Neural progenitor cell (in vitro differentiated cells): ENCODE measurements around the gene ZSCAN2. TPM values are rescaled to one million over a fixed set of nuclear protein-coding genes. Genes with fewer than 3 reads are reported as not detected.
"Not testable (repeated sequence)": the region's sequence is repeated elsewhere in the genome, so short reads cannot be mapped to it uniquely, and the experiment has no call there.

Experiments
- DNase-seq: peaks from one replicate; pipeline ENCODE4 v3.0.0-alpha.2; 2016; ENCODE audit warnings: low spot score
- H2AFZ ChIP-seq: fragments of 200-600 bp; sonication (generic); replicated peaks from 2 replicates; pipeline ENCODE4 v1.6.1; 2016; ENCODE audit warnings: antibody characterized with exemption
- H3F3A ChIP-seq: fragments of 200-600 bp; sonication (generic); 2 replicates; pipeline ENCODE4 v1.6.1; 2016; ENCODE audit warnings: antibody characterized with exemption, low read depth
- H3K27ac ChIP-seq: fragments of 200-600 bp; sonication (generic); 2 replicates; pipeline ENCODE4 v1.5.1; 2016; ENCODE audit warnings: mild to moderate bottlenecking
- H3K27me3 ChIP-seq: fragments of 200-600 bp; sonication (generic); 2 replicates; pipeline ENCODE4 v1.6.1; 2016; ENCODE audit warnings: mild to moderate bottlenecking, moderate library complexity
- H3K36me3 ChIP-seq: fragments of 200-600 bp; sonication (generic); 2 replicates; pipeline ENCODE4 v1.5.1; 2016
- H3K4me1 ChIP-seq: fragments of 200-600 bp; sonication (generic); 2 replicates; pipeline ENCODE4 v1.6.1; 2016; ENCODE audit warnings: mixed run types
- H3K4me2 ChIP-seq: fragments of 200-600 bp; sonication (generic); 2 replicates; pipeline ENCODE4 v1.6.1; 2016
- H3K4me3 ChIP-seq: fragments of 200-600 bp; sonication (generic); 2 replicates; pipeline ENCODE4 v1.5.1; 2016
- H3K79me2 ChIP-seq: fragments of 200-600 bp; sonication (generic); 2 replicates; pipeline ENCODE4 v1.6.1; 2016; ENCODE audit warnings: low read depth
- H3K9ac ChIP-seq: fragments of 200-600 bp; sonication (generic); 2 replicates; pipeline ENCODE4 v1.6.1; 2016
- H3K9me3 ChIP-seq: fragments of 200-600 bp; sonication (generic); 2 replicates; pipeline ENCODE4 v1.5.1; 2016; ENCODE audit warnings: low read depth
- H4K20me1 ChIP-seq: fragments of 200-600 bp; sonication (generic); 2 replicates; pipeline ENCODE4 v1.6.1; 2016; ENCODE audit warnings: low read depth
- H3K27ac Mint-ChIP-seq: 3 replicates; pipeline ENCODE4 v1.8.0; 2021; ENCODE audit warnings: mixed read lengths
- H3K27me3 Mint-ChIP-seq: 2 replicates; pipeline ENCODE4 v1.8.0; 2022; ENCODE audit warnings: low read depth, mild to moderate bottlenecking, inconsistent platforms, moderate library complexity, mixed read lengths; ENCODE audit not compliant: insufficient read depth
- H3K36me3 Mint-ChIP-seq: 3 replicates; pipeline ENCODE4 v1.8.0; 2021; ENCODE audit warnings: mixed read lengths
- H3K4me1 Mint-ChIP-seq: 3 replicates; pipeline ENCODE4 v1.8.0; 2021; ENCODE audit warnings: mixed read lengths
- H3K4me3 Mint-ChIP-seq: 3 replicates; pipeline ENCODE4 v1.8.0; 2021; ENCODE audit warnings: mild to moderate bottlenecking, moderate library complexity, mixed read lengths
- H3K9me3 Mint-ChIP-seq: 3 replicates; pipeline ENCODE4 v1.8.0; 2020; ENCODE audit warnings: mixed read lengths
- EZH2 ChIP-seq: fragments of 200-600 bp; sonication (generic); IDR thresholded peaks from 2 replicates; pipeline ENCODE4 v1.6.1; 2017; ENCODE audit warnings: antibody characterized with exemption, mild to moderate bottlenecking, moderate library complexity
- EZH2phosphoT487 ChIP-seq: fragments of 200-600 bp; sonication (generic); IDR thresholded peaks from 2 replicates; pipeline ENCODE4 v1.6.1; 2017; ENCODE audit warnings: antibody characterized with exemption
- total RNA-seq: library from RNA; depleted of rRNA; stranded (reverse); fragments of >200 nt; gene quantifications from 2 replicates; pipeline ENCODE4 v1.2.3, GENCODE V29; 2015; ENCODE audit warnings: low replicate concordance
- TF ChIP-seq, protein P1 (sequence below): fragments of 200-600 bp; sonication (generic); IDR thresholded peaks from 2 replicates; pipeline ENCODE4 v1.5.1; 2017; ENCODE audit warnings: antibody characterized with exemption, mild to moderate bottlenecking

Gene ZSCAN2
- total RNA-seq, 1 donor from 2014 or later, result 6.7 TPM

DNA sequence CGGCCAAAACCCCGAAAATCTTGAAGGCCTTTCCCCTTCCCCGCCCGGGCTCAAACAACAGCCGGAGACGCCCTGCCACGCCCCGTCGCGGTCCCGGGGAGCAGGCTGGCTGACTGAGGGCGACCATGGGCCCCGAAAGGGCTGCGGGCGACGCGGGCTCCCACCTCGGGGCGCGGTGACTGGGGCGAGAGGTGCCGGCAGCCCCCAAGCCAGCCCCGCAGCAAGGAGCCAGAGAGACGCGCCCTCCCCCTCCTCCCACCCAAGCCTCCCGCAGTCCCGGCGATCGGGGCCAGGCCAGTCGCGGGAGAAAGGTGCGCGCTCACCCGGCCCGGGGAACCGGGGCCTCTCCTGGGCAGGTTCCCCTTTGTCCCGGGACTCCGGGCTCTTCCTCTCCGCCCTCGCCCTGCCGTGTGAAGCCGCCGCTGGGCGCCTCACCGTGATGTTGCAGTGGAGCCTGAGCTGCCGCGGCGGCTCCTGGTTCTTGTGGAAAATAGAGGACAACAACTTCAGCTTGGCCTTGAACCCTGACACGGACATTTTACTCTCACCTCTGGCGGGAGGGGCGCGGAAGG is 30.6 kb upstream of the ZSCAN2 start:
- no peaks in the 10 kb centered on the region for H3K36me3 Mint-ChIP-seq
- DNase-seq, result peak; percentile 33
- Histone ChIP-seq H3K79me2 (no peaks in the 10 kb centered on the region), H3K36me3 (no peaks in the 10 kb centered on the region), H3K4me1 (no peaks in the 10 kb centered on the region), H2AFZ (peak overlapping the region; percentile 61), H3K27ac (no peak overlapping the region), H4K20me1 (no peaks in the 10 kb centered on the region), H3F3A (peaks cover 16% of the 10 kb centered on the region), H3K4me2 (peak overlapping the region; percentile 88), H3K27me3 (peaks cover 34% of the 10 kb centered on the region), H3K9ac (no peak overlapping the region), H3K9me3 (no peaks in the 10 kb centered on the region), H3K4me3 (peak overlapping the region; percentile 65)
- TF ChIP-seq EZH2phosphoT487, result peak; percentile 47
- TF ChIP-seq, protein P1, sequence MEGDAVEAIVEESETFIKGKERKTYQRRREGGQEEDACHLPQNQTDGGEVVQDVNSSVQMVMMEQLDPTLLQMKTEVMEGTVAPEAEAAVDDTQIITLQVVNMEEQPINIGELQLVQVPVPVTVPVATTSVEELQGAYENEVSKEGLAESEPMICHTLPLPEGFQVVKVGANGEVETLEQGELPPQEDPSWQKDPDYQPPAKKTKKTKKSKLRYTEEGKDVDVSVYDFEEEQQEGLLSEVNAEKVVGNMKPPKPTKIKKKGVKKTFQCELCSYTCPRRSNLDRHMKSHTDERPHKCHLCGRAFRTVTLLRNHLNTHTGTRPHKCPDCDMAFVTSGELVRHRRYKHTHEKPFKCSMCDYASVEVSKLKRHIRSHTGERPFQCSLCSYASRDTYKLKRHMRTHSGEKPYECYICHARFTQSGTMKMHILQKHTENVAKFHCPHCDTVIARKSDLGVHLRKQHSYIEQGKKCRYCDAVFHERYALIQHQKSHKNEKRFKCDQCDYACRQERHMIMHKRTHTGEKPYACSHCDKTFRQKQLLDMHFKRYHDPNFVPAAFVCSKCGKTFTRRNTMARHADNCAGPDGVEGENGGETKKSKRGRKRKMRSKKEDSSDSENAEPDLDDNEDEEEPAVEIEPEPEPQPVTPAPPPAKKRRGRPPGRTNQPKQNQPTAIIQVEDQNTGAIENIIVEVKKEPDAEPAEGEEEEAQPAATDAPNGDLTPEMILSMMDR, result no peak
- TF ChIP-seq EZH2, result peak; percentile 36
- peaks cover 12% of the 10 kb centered on the region for H3K4me1 Mint-ChIP-seq
- H3K27me3 Mint-ChIP-seq, result peaks cover 7% of the 10 kb centered on the region
- H3K4me3 Mint-ChIP-seq, result peak overlapping the region; percentile 89
- H3K27ac Mint-ChIP-seq, result no peak overlapping the region
- H3K9me3 Mint-ChIP-seq, result no peaks in the 10 kb centered on the region

DNA sequence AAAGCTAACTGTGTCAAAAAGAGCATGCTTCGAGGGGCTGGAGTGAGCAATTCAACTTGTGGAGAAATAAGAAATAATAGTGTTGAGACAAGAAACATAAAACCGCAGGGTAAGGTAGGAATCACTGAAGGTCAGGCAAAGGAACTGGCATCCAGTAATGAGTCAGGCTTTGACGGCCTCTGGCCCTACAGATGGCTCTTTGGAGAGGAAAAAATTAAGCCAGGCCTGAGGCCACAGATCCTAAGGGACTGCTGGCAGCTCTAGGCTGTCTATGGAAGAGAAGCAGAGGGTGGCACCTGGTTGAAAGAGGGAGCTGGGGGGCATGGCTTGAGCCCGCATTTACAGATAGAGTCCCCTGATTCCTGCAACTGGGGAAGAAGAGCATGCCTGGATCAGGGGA is 28.6 kb upstream of the ZSCAN2 start:
- TF ChIP-seq EZH2 (no peak), EZH2phosphoT487 (no peak)
- TF ChIP-seq, protein P1, result no peak
- Histone ChIP-seq H3K9me3 (no peaks in the 10 kb centered on the region), H3K4me1 (no peaks in the 10 kb centered on the region), H2AFZ (no peak overlapping the region), H3K27ac (no peak overlapping the region), H3K9ac (no peak overlapping the region), H3K4me2 (no peak overlapping the region), H3K4me3 (no peak overlapping the region), H3K36me3 (no peaks in the 10 kb centered on the region), H3F3A (peaks cover 16% of the 10 kb centered on the region), H4K20me1 (no peaks in the 10 kb centered on the region), H3K79me2 (no peaks in the 10 kb centered on the region), H3K27me3 (peaks cover 34% of the 10 kb centered on the region)
- peak overlapping the region; percentile 25 for H3K4me3 Mint-ChIP-seq
- peaks cover 12% of the 10 kb centered on the region for H3K4me1 Mint-ChIP-seq
- no peak overlapping the region for H3K27ac Mint-ChIP-seq
- no peaks in the 10 kb centered on the region for H3K36me3 Mint-ChIP-seq
- H3K9me3 Mint-ChIP-seq, result no peaks in the 10 kb centered on the region
- peaks cover 7% of the 10 kb centered on the region for H3K27me3 Mint-ChIP-seq
- DNase-seq, result no peak

DNA sequence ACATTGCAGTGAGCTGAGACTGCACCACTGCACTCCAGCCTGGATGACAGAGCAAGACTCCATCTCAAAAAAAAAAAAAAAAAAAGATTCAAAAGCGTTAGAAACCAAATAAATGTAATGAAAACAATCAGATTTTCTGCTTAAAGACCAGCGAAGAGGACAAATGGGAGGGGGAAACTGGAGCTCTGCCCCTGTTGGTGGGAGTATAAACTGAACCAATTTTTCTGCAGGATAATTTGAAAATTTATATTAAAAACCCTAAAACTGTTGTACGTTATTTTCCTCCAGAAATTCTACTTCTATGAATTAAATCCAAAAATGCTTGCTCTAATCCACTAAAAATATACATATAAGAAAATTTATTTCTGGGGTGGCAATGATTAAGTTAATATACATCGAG is 25.3 kb upstream of the ZSCAN2 start:
- no peak for TF ChIP-seq EZH2phosphoT487
- no peak for TF ChIP-seq EZH2
- TF ChIP-seq, protein P1, result no peak

DNA sequence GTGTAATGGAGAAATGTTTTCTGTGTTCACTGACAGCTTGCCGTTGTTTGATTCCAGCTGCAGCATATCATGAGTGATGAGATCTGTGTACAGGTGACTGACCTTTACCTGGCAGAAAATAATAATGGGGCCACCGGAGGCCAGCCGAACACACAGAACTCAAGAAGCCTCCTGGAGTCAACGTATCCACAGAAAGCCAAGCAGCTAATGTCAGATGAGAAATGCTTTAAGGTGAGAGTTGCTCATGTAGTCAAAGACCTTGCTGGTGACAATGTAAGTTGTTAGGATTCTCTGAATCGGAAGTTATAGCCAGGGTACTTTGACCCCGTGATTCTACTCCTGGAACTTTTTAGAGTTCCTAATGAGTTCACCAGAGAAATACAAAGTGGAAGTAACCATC is 22.9 kb upstream of the ZSCAN2 start:
- not testable (repeated sequence) for H3K4me1 ChIP-seq, H3K9me3 Mint-ChIP-seq, H3K4me3 Mint-ChIP-seq, H3K4me1 Mint-ChIP-seq, H3K9me3 ChIP-seq, H3K4me2 ChIP-seq, H3K9ac ChIP-seq, H3K27ac Mint-ChIP-seq, H3K27me3 ChIP-seq, H4K20me1 ChIP-seq, H2AFZ ChIP-seq, H3K27me3 Mint-ChIP-seq, H3K79me2 ChIP-seq, H3K36me3 ChIP-seq, DNase-seq, H3K4me3 ChIP-seq, H3K27ac ChIP-seq, H3F3A ChIP-seq, H3K36me3 Mint-ChIP-seq

More for the DNA sequence above, 25.3 kb upstream of the ZSCAN2 start:
- Histone ChIP-seq H3K9ac (no peak overlapping the region), H3K4me3 (no peak overlapping the region), H3K27ac (no peak overlapping the region), H2AFZ (no peak overlapping the region), H3K27me3 (peaks cover 19% of the 10 kb centered on the region), H3K4me1 (no peaks in the 10 kb centered on the region), H3K4me2 (no peak overlapping the region), H3K36me3 (no peaks in the 10 kb centered on the region), H3K9me3 (no peaks in the 10 kb centered on the region), H4K20me1 (no peaks in the 10 kb centered on the region), H3K79me2 (no peaks in the 10 kb centered on the region), H3F3A (peaks cover 11% of the 10 kb centered on the region)
- Mint-ChIP-seq H3K36me3 (no peaks in the 10 kb centered on the region), H3K9me3 (no peaks in the 10 kb centered on the region), H3K4me3 (no peak overlapping the region), H3K4me1 (peaks cover 5% of the 10 kb centered on the region), H3K27ac (no peak overlapping the region), H3K27me3 (peaks cover 4% of the 10 kb centered on the region)
- DNase-seq, result no peak

DNA sequence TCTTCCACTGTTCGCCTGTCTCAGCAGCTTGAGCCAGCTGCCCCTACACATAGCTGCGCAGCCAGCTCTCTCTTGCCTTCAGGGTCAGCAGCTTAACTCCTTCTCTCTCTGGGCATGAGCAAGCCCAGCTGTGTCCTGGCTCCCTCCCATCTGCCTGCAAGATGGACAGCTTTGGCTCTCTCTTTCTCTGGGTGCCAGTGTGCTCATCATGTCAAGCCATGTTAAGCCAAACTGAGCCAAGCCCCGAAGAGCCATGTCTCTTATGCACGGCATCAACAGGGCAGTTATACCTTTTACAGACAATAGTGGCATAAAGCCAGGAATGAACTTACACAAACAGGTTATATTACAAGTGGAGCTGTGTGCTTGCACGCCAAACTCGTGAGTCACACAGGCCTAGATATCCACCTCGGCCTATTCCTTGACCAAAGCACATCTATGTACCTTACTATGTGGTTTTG is 21.5 kb upstream of the ZSCAN2 start:
- not testable (repeated sequence) for H3K4me3 ChIP-seq, H3K4me2 ChIP-seq, H3K4me1 Mint-ChIP-seq, H2AFZ ChIP-seq, H3K9me3 Mint-ChIP-seq, H3K27me3 Mint-ChIP-seq, H3K27ac ChIP-seq, H3K79me2 ChIP-seq, H3K36me3 Mint-ChIP-seq, H3K27ac Mint-ChIP-seq, DNase-seq, H3F3A ChIP-seq, H3K4me1 ChIP-seq, H3K36me3 ChIP-seq, H3K9ac ChIP-seq, H3K27me3 ChIP-seq, H3K4me3 Mint-ChIP-seq, H4K20me1 ChIP-seq, H3K9me3 ChIP-seq
